Astrocyte (in vitro differentiated cells and primary cell): Measurements from ENCODE around the gene KLRC3. TPM values are rescaled to one million over a fixed set of nuclear protein-coding genes. Genes with fewer than 3 reads are reported as not detected.
"Not testable (repeated sequence)": the region's sequence is repeated elsewhere in the genome, so short reads cannot be mapped to it uniquely, and the experiment has no call there.

ENCODE experiments used
- DNase-seq: peaks from one replicate; pipeline ENCODE4 v3.0.0-alpha.2; 2010; ENCODE audit warnings: low read depth
- FAIRE-seq: peaks from 2 replicates; lab custom pipeline; 2011; peaks lifted over from hg19 to GRCh38; lab: Jason Lieb, UNC
- H2AFZ ChIP-seq: 2 replicates; pipeline ENCODE4 v1.6.0; 2012; ENCODE audit warnings: low read depth, low read length, inconsistent platforms
- H3K27ac ChIP-seq: 2 replicates; pipeline ENCODE4 v1.5.1; 2011; ENCODE audit warnings: low read depth, low read length, inconsistent platforms
- H3K27me3 ChIP-seq: 2 replicates; pipeline ENCODE4 v1.6.0; 2011; ENCODE audit warnings: low read length, inconsistent platforms; ENCODE audit not compliant: insufficient read depth
- H3K36me3 ChIP-seq: 2 replicates; pipeline ENCODE4 v1.5.1; 2011; ENCODE audit warnings: low read length, inconsistent platforms; ENCODE audit not compliant: insufficient read depth
- H3K4me1 ChIP-seq: 2 replicates; pipeline ENCODE4 v1.5.1; 2011; ENCODE audit warnings: low read length, inconsistent platforms; ENCODE audit not compliant: insufficient read depth
- H3K4me2 ChIP-seq: 2 replicates; pipeline ENCODE4 v1.6.0; 2012; ENCODE audit warnings: low read length, inconsistent platforms
- H3K4me3 ChIP-seq: 2 replicates; pipeline ENCODE4 v1.5.1; 2011; ENCODE audit warnings: low read depth, mild to moderate bottlenecking, low read length, inconsistent platforms; ENCODE audit not compliant: insufficient read depth
- H3K79me2 ChIP-seq: 2 replicates; pipeline ENCODE4 v1.6.0; 2012; ENCODE audit warnings: mild to moderate bottlenecking, low read length, inconsistent platforms; ENCODE audit not compliant: insufficient read depth
- H3K9ac ChIP-seq: 2 replicates; pipeline ENCODE4 v1.6.0; 2012; ENCODE audit warnings: mild to moderate bottlenecking, low read length, inconsistent platforms
- H3K9me3 ChIP-seq: 2 replicates; pipeline ENCODE4 v1.5.1; 2012; ENCODE audit warnings: low read depth, mild to moderate bottlenecking, low read length, inconsistent platforms; ENCODE audit not compliant: insufficient read depth
- H4K20me1 ChIP-seq: 2 replicates; pipeline ENCODE4 v1.6.0; 2012; ENCODE audit warnings: low read length, inconsistent platforms; ENCODE audit not compliant: insufficient read depth
- H3K27ac Mint-ChIP-seq: one replicate; pipeline ENCODE4 v1.8.0; 2021; ENCODE audit warnings: mild to moderate bottlenecking, mixed read lengths; ENCODE audit not compliant: unreplicated experiment
- H3K27me3 Mint-ChIP-seq: one replicate; pipeline ENCODE4 v1.8.0; 2021; ENCODE audit warnings: low read depth, mixed read lengths; ENCODE audit not compliant: unreplicated experiment
- H3K36me3 Mint-ChIP-seq: one replicate; pipeline ENCODE4 v1.8.0; 2021; ENCODE audit warnings: low read depth, mixed read lengths; ENCODE audit not compliant: unreplicated experiment
- H3K4me1 Mint-ChIP-seq: one replicate; pipeline ENCODE4 v1.8.0; 2021; ENCODE audit warnings: low read depth, mixed read lengths; ENCODE audit not compliant: unreplicated experiment
- H3K4me3 Mint-ChIP-seq: one replicate; pipeline ENCODE4 v1.8.0; 2021; ENCODE audit warnings: mild to moderate bottlenecking, moderate library complexity, mixed read lengths; ENCODE audit not compliant: unreplicated experiment
- H3K9me3 Mint-ChIP-seq: one replicate; pipeline ENCODE4 v1.8.0; 2021; ENCODE audit warnings: mild to moderate bottlenecking, mixed read lengths; ENCODE audit not compliant: unreplicated experiment
- EZH2 ChIP-seq: IDR thresholded peaks from 2 replicates; pipeline ENCODE4 v1.6.1; 2012; ENCODE audit warnings: mild to moderate bottlenecking, low read length, inconsistent platforms; ENCODE audit not compliant: insufficient read depth
- total RNA-seq: library from RNA; stranded (reverse); gene quantifications from 2 replicates; pipeline ENCODE4 v1.2.1, GENCODE V29; 2021
- TF ChIP-seq, protein P1 (sequence below): IDR thresholded peaks from 2 replicates; pipeline ENCODE4 v1.5.1; 2011; ENCODE audit warnings: low read depth, mild to moderate bottlenecking, inconsistent platforms, low read length, moderate library complexity; ENCODE audit not compliant: insufficient read depth

The KLRC3 gene
- total RNA-seq, 1 donor from 2014 or later: 1.2 TPM

DNA sequence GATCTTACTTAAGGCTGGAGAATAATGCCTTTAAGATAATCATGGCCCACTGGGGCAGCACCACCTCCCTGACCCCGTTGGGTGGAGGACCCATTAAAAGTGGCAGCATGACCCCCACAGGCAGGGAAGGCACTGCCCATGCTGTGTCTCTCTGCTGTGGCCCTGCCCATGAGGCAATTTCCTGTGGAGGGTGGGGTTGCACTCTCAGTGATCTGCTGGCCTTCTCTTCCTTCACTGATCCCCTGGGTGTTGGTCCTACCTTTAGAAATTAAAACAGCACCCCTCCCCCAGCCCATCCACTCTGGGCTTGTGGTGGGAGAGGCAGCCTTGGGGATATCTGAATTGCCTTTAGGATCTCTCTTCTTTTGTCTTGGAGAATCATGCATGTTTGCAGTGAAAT is 47.8 kb downstream of the KLRC3 start:
- Mint-ChIP-seq H3K4me3 (no peak overlapping the region), H3K27me3 (no peaks in the 10 kb centered on the region), H3K27ac (no peak overlapping the region), H3K9me3 (peaks cover 6% of the 10 kb centered on the region), H3K4me1 (no peaks in the 10 kb centered on the region), H3K36me3 (peaks cover 3% of the 10 kb centered on the region)
- Histone ChIP-seq H3K9me3 (peaks cover 2% of the 10 kb centered on the region), H4K20me1 (no peaks in the 10 kb centered on the region), H2AFZ (no peak overlapping the region), H3K4me3 (no peak overlapping the region), H3K27me3 (no peaks in the 10 kb centered on the region), H3K36me3 (no peaks in the 10 kb centered on the region), H3K4me1 (no peaks in the 10 kb centered on the region), H3K9ac (no peak overlapping the region), H3K79me2 (no peaks in the 10 kb centered on the region), H3K4me2 (no peak overlapping the region), H3K27ac (no peak overlapping the region)
- TF ChIP-seq EZH2: no peak
- TF ChIP-seq, protein P1, sequence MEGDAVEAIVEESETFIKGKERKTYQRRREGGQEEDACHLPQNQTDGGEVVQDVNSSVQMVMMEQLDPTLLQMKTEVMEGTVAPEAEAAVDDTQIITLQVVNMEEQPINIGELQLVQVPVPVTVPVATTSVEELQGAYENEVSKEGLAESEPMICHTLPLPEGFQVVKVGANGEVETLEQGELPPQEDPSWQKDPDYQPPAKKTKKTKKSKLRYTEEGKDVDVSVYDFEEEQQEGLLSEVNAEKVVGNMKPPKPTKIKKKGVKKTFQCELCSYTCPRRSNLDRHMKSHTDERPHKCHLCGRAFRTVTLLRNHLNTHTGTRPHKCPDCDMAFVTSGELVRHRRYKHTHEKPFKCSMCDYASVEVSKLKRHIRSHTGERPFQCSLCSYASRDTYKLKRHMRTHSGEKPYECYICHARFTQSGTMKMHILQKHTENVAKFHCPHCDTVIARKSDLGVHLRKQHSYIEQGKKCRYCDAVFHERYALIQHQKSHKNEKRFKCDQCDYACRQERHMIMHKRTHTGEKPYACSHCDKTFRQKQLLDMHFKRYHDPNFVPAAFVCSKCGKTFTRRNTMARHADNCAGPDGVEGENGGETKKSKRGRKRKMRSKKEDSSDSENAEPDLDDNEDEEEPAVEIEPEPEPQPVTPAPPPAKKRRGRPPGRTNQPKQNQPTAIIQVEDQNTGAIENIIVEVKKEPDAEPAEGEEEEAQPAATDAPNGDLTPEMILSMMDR: no peak
- DNase-seq (no peak), FAIRE-seq (no peak)

DNA sequence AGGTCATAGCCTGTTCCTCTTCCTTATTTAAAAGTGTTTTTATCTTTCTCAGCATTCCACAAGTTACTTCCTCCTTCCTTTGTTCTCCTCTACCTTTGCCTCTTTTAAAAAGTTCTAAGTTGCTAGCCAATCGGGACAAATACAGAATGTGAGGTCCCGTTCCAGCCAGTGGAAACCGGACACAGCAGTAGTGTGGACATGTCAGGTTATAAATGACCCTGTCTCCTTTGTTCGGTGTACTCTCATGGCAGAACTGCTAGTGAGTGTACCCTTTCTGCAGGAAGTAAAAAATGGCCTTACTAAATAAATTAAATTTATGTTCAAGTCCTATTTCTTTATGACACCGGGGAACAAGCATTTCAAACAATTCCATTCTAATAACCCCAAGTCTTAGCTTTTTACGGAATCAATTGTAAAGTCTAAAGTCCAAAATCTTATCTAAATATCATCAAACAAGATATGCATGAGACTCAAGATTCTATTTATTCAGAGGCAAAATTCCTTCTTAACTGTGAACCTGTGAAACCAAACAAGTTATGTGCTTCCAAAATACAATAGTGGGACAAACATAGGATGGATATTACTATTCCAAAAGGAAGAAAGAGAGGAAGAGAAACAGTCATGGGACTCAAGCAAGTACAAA is 48.4 kb downstream of the KLRC3 start:
- not testable (repeated sequence) for FAIRE-seq, H3K36me3 Mint-ChIP-seq, H3K4me1 Mint-ChIP-seq, DNase-seq, H3K4me2 ChIP-seq, H4K20me1 ChIP-seq, H3K27ac ChIP-seq, H2AFZ ChIP-seq, H3K27me3 ChIP-seq, H3K4me3 Mint-ChIP-seq, H3K27ac Mint-ChIP-seq, H3K9me3 Mint-ChIP-seq, H3K4me1 ChIP-seq, H3K4me3 ChIP-seq, H3K36me3 ChIP-seq, H3K27me3 Mint-ChIP-seq, H3K9ac ChIP-seq, H3K9me3 ChIP-seq, H3K79me2 ChIP-seq

DNA sequence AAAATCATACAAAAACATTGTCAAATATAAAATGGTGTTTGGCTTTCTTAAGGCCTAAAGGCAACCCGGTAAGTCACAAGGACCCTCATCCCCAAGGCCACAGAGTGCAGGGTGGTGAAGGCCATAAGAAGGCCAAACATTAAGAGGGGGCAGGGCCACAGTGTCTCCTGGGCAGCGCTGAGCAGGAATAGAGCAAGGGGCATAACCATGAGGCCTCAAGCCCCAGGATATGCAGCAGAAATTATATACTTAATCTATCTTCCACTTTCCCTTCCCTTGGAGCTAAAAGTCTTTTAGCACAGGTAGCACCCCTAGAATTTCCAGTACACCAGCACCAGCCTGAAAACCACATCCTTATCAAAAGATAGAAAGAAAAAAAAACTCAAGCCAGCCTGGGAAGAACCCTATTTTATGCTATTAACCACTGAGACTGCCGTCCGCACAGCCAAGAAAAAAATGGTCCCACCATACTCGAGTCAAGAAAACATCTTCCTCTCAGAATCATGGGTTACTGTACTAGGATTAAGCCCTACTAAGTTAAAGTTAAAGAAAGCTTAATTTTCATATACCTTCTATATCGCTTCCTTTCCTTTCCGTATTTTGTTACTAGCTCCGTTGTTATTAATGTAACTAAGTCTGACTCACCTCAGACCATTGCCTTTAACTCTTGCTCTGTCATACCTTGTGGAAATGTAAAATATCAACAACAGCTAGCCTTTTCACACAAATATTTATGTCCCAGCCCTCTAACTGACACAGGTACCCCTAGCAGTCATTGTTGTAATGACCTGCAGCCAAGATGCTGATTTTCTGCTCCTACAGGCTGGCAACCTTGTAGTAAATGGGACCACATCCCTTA is 50.6 kb downstream of the KLRC3 start:
- FAIRE-seq (no peak), DNase-seq (no peak)
- peaks cover 4% of the 10 kb centered on the region for H3K9me3 ChIP-seq
- H3K4me2 ChIP-seq: no peak overlapping the region
- Mint-ChIP-seq H3K4me1 (no peaks in the 10 kb centered on the region), H3K9me3 (peaks cover 6% of the 10 kb centered on the region), H3K4me3 (no peak overlapping the region), H3K27me3 (no peaks in the 10 kb centered on the region), H3K36me3 (peaks cover 3% of the 10 kb centered on the region), H3K27ac (no peak overlapping the region)
- TF ChIP-seq, protein P1: no peak
- H3K4me3 ChIP-seq: no peak overlapping the region
- H4K20me1 ChIP-seq: no peaks in the 10 kb centered on the region
- H3K27me3 ChIP-seq: no peaks in the 10 kb centered on the region
- H3K79me2 ChIP-seq: no peaks in the 10 kb centered on the region
- no peak overlapping the region for H3K27ac ChIP-seq
- H2AFZ ChIP-seq: no peak overlapping the region
- H3K36me3 ChIP-seq: no peaks in the 10 kb centered on the region
- H3K9ac ChIP-seq: no peak overlapping the region
- H3K4me1 ChIP-seq: peaks cover 12% of the 10 kb centered on the region
